Neural crest cell (in vitro differentiated cells): Measurements from ENCODE around the gene ZNF80. TPM values are rescaled to one million over a fixed set of nuclear protein-coding genes. Genes with fewer than 3 reads are reported as not detected.
"Not testable (repeated sequence)": the region's sequence is repeated elsewhere in the genome, so short reads cannot be mapped to it uniquely, and the experiment has no call there.

Source experiments
- DNase-seq: peaks from one replicate; pipeline ENCODE4 v3.0.0; 2021; ENCODE audit warnings: low read depth, mixed read lengths, low spot score
- H3K27ac Mint-ChIP-seq: one replicate; pipeline ENCODE4 v1.8.0; 2021; ENCODE audit warnings: mild to moderate bottlenecking, mixed read lengths; ENCODE audit not compliant: unreplicated experiment
- H3K27me3 Mint-ChIP-seq: 2 replicates; pipeline ENCODE4 v1.8.0; 2021; ENCODE audit warnings: low read depth, mild to moderate bottlenecking, mixed read lengths
- H3K36me3 Mint-ChIP-seq: 2 replicates; pipeline ENCODE4 v1.8.0; 2021; ENCODE audit warnings: low read depth, mild to moderate bottlenecking, mixed read lengths
- H3K4me1 Mint-ChIP-seq: 2 replicates; pipeline ENCODE4 v1.8.0; 2021; ENCODE audit warnings: mixed read lengths
- H3K4me3 Mint-ChIP-seq: one replicate; pipeline ENCODE4 v1.8.0; 2021; ENCODE audit warnings: mild to moderate bottlenecking, mixed read lengths
- H3K9me3 Mint-ChIP-seq: 2 replicates; pipeline ENCODE4 v1.8.0; 2021; ENCODE audit warnings: mixed read lengths
- long read RNA-seq: library from polyadenylated mRNA; unstranded; transcript quantifications from one replicate; pipeline ENCODE4 v2.0.0, GENCODE V29; 2020
- total RNA-seq: library from RNA; stranded (reverse); gene quantifications from 2 replicates; pipeline ENCODE4 v1.2.1, GENCODE V29; 2021
- TF ChIP-seq, protein P1 (sequence below): fragments of 200-600 bp; sonication (generic); conservative IDR thresholded peaks from 2 replicates; pipeline ENCODE4 v1.5.0; 2021; ENCODE audit warnings: antibody characterized with exemption, mild to moderate bottlenecking

ZNF80 gene
- total RNA-seq: not detected in 2 replicates
- long read RNA-seq: 0 reads

DNA sequence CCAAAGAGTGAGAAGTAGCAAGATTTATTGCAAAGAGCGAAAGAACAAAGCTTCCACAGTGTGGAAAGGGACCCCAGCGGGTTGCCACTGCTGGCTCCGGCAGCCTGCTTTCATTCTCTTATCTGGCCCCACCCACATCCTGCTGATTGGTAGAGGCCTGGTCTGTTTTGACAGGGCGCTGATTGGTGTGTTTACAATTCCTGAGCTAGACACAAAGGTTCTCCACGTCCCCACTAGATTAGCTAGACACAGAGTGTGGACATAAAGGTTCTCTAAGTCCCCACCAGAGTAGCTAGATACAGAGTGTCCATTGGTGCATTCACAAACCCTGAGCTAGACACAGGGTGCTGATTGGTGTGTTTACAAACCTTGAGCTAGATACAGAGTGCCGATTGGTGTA is at the start of gene ZNF80:
TSS of gene ZNF80 (minus strand) at position 101 of the 400 bp plus-strand sequence. CDS start 504 bp downstream, outside the sequence.
- H3K27me3 Mint-ChIP-seq, DNase-seq, H3K4me3 Mint-ChIP-seq, H3K4me1 Mint-ChIP-seq, H3K9me3 Mint-ChIP-seq, H3K36me3 Mint-ChIP-seq: not testable (repeated sequence)
- peak within 1 kb of the TSS; percentile 82 for H3K27ac Mint-ChIP-seq

DNA sequence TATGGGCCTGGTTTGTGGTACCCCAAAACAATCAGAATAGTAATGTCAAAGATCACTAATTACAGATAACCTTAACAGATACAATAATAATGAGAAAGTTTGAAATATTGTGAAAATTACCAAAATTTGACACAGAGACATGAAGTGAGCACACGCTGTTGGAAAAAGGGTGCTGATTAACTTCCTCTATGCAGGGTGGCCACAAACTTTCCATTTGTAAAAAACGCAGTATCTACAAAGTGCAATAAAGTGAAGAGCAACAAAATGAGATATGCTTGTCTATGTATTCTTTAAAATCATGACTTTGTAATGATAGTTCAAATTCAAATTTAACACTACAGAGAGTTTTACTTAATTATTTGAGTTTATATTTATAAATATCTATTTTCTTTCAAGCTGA is 48.9 kb upstream of the ZNF80 start:
- Mint-ChIP-seq H3K27ac (no peak overlapping the region), H3K27me3 (no peaks in the 10 kb centered on the region), H3K36me3 (peaks cover 4% of the 10 kb centered on the region), H3K9me3 (peaks cover 9% of the 10 kb centered on the region), H3K4me1 (no peaks in the 10 kb centered on the region), H3K4me3 (no peak overlapping the region)
- DNase-seq: no peak
- TF ChIP-seq, protein P1, sequence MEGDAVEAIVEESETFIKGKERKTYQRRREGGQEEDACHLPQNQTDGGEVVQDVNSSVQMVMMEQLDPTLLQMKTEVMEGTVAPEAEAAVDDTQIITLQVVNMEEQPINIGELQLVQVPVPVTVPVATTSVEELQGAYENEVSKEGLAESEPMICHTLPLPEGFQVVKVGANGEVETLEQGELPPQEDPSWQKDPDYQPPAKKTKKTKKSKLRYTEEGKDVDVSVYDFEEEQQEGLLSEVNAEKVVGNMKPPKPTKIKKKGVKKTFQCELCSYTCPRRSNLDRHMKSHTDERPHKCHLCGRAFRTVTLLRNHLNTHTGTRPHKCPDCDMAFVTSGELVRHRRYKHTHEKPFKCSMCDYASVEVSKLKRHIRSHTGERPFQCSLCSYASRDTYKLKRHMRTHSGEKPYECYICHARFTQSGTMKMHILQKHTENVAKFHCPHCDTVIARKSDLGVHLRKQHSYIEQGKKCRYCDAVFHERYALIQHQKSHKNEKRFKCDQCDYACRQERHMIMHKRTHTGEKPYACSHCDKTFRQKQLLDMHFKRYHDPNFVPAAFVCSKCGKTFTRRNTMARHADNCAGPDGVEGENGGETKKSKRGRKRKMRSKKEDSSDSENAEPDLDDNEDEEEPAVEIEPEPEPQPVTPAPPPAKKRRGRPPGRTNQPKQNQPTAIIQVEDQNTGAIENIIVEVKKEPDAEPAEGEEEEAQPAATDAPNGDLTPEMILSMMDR: no peak

DNA sequence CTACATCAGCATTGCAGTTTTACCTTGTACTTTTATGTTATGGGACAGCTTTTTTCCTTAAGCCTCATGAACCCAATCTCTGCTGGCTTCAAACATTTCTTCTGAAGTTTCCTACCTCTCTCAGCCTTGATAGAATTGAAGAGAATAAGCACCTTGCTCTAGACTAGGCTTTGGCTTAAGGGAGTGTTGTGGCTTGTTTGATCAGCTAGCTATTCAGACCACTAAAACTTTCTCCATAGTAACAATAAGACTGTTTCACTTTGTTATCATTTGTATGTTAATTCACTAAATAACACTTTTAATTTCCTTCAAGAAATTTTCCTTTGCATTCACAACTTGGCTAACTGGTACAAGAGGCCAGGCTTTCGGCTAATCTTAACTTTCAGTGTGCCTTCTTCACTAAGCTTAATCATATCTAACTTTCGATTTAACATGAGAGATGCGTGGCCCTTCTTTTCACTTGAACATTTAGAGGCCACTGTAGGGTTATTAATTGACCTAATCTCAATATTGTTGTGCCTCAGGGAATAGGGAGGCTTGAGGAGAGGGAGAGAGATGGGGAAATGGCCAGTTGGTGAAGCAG is 48.4 kb upstream of the ZNF80 start:
- no peak overlapping the region for H3K4me3 Mint-ChIP-seq
- peaks cover 9% of the 10 kb centered on the region for H3K9me3 Mint-ChIP-seq
- no peaks in the 10 kb centered on the region for H3K4me1 Mint-ChIP-seq
- no peak overlapping the region for H3K27ac Mint-ChIP-seq
- TF ChIP-seq, protein P1: no peak
- DNase-seq: no peak
- H3K27me3 Mint-ChIP-seq: no peaks in the 10 kb centered on the region
- H3K36me3 Mint-ChIP-seq: peaks cover 4% of the 10 kb centered on the region

DNA sequence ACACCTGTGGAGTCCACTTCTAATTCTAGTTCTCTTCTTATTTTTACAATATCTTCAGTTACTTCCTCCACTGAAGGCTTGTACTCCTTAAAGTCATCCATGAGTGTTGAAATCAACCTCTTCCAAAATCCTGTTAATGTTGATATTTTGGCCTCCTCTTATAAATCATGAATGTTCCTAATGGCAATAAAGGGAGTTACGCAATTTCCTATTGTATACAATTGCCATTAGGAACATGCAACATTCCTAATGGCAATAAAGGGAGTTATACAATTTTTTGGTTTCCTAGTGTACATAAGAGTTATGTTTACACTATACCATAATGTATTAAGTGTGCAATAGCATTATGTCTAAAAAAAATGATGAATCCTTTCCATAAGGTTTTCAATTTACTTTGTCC is 47.3 kb upstream of the ZNF80 start:
- TF ChIP-seq, protein P1: no peak
- H3K27ac Mint-ChIP-seq: no peak overlapping the region
- DNase-seq: no peak
- no peak overlapping the region for H3K4me3 Mint-ChIP-seq
- H3K36me3 Mint-ChIP-seq: peaks cover 4% of the 10 kb centered on the region
- H3K27me3 Mint-ChIP-seq: no peaks in the 10 kb centered on the region
- H3K4me1 Mint-ChIP-seq: no peaks in the 10 kb centered on the region
- peaks cover 9% of the 10 kb centered on the region for H3K9me3 Mint-ChIP-seq

DNA sequence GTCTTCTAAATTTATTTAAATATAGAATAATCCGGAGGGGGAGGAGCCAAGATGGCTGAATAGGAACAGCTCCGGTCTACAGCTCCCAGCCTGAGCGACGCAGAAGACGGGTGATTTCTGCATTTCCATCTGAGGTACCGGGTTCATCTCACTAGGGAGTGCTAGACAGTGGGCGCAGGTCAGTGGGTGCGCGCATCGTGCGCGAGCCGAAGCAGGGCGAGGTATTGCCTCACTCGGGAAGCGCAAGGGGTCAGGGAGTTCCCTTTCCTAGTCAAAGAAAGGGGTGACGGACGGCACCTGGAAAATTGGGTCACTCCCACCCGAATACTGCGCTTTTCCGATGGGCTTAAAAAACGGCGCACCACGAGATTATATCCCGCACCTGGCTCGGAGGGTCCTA is 39.5 kb upstream of the ZNF80 start:
- not testable (repeated sequence) for H3K36me3 Mint-ChIP-seq, H3K9me3 Mint-ChIP-seq, H3K27ac Mint-ChIP-seq, H3K4me3 Mint-ChIP-seq, H3K4me1 Mint-ChIP-seq, DNase-seq, H3K27me3 Mint-ChIP-seq

DNA sequence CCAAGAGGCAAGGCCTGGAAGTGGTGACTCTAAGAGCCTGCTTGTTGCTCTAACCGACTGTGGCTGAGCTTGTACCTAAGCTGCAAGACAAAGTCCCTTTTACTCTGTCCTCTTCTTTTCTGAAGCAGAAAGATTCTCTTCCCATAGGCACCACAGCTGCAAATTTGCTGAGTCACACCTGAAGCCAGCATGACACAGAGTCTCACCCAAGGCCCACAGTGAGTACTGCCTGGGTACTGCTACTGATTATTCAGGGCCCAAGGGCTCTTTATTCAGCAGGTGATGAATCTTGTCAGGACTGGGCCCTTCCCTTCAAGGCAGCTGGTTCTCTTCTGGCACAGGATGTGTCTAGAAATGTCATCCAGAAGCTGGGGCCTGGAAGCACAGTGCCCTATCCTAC is 37.6 kb upstream of the ZNF80 start:
- no peaks in the 10 kb centered on the region for H3K4me1 Mint-ChIP-seq
- H3K27ac Mint-ChIP-seq: no peak overlapping the region

More for the DNA sequence above, 37.6 kb upstream of the ZNF80 start:
- H3K9me3 Mint-ChIP-seq: peaks cover 10% of the 10 kb centered on the region
- peaks cover 3% of the 10 kb centered on the region for H3K36me3 Mint-ChIP-seq
- DNase-seq: no peak
- no peaks in the 10 kb centered on the region for H3K27me3 Mint-ChIP-seq
- TF ChIP-seq, protein P1: no peak
- no peak overlapping the region for H3K4me3 Mint-ChIP-seq
